K562 (cell line): ENCODE results near the gene RETN. TPM values are rescaled to one million over a fixed set of nuclear protein-coding genes. Genes with fewer than 3 reads are reported as not detected.

ENCODE experiments used
- ATF7 ChIP-seq: fragments of 450-650 bp; IDR thresholded peaks from 2 replicates; pipeline ENCODE4 v1.7.1; 2014; ENCODE audit warnings: mild to moderate bottlenecking, moderate library complexity
- E2F6 ChIP-seq, 2 experiments: IDR thresholded peaks; 2 replicates each; pipeline ENCODE4 v1.6.1; 2011; ENCODE audit warnings: borderline replicate concordance in 1 of 2, control low read depth in 1 of 2, low read depth in 1 of 2, low read length in 1 of 2, mild to moderate bottlenecking in 1 of 2, mixed read lengths in 1 of 2, moderate library complexity in 1 of 2; ENCODE audit not compliant: insufficient read depth in 1 of 2, insufficient read length in 1 of 2, poor library complexity in 1 of 2, severe bottlenecking in 1 of 2; ENCODE audit errors: extremely low read depth in 1 of 2
- E4F1 ChIP-seq: fragments of 250-450 bp; sonication (Bioruptor Pico); IDR thresholded peaks from 2 replicates; pipeline ENCODE4 v1.5.0; 2021; ENCODE audit warnings: mild to moderate bottlenecking, borderline replicate concordance
- ESRRA ChIP-seq: fragments of 450-650 bp; IDR thresholded peaks from 2 replicates; pipeline ENCODE4 v1.6.1; 2014; ENCODE audit warnings: low read depth, mild to moderate bottlenecking, moderate library complexity, borderline replicate concordance
- POLR2G ChIP-seq: fragments of 200-400 bp; formaldehyde crosslinking; IDR thresholded peaks from 2 replicates; pipeline ENCODE4 v1.6.1; 2017; ENCODE audit warnings: low read depth, mild to moderate bottlenecking, antibody characterized with exemption, low read length, moderate library complexity
- RBM25 ChIP-seq: fragments of 200-400 bp; formaldehyde crosslinking; IDR thresholded peaks from 2 replicates; pipeline ENCODE4 v1.6.1; 2018; ENCODE audit warnings: low read length, low read depth, moderate library complexity; ENCODE audit not compliant: severe bottlenecking
- RREB1 ChIP-seq: fragments of 250-450 bp; sonication (Bioruptor Pico); IDR thresholded peaks from 2 replicates; pipeline ENCODE4 v1.4.0; 2020
- SAFB ChIP-seq: fragments of 200-400 bp; formaldehyde crosslinking; IDR thresholded peaks from 2 replicates; pipeline ENCODE4 v1.6.1; 2017; ENCODE audit warnings: low read depth, low read length, borderline replicate concordance
- TCF3 ChIP-seq: sonication (generic); formaldehyde crosslinking; IDR thresholded peaks from 2 replicates; pipeline ENCODE4 v1.4.0; 2020; ENCODE audit warnings: mild to moderate bottlenecking, missing genetic modification reagents
- ZBTB33 ChIP-seq: sonication (generic); formaldehyde crosslinking; IDR thresholded peaks from 2 replicates; pipeline ENCODE4 v1.8.1; 2023; ENCODE audit warnings: mild to moderate bottlenecking, missing genetic modification reagents
- ZFP1 ChIP-seq: fragments of 450-650 bp; formaldehyde crosslinking; IDR thresholded peaks from 2 replicates; pipeline ENCODE4 v1.4.0; 2020; ENCODE audit warnings: mild to moderate bottlenecking, mixed read lengths
- ZNF830 ChIP-seq: fragments of 250-450 bp; sonication (Bioruptor Pico); IDR thresholded peaks from 2 replicates; pipeline ENCODE4 v1.5.0; 2021; ENCODE audit warnings: mild to moderate bottlenecking
- polyA plus RNA-seq, 8 experiments: library from polyadenylated mRNA; depleted of rRNA in 4 of 8; stranded (reverse) in 5 of 8; unstranded in 3 of 8; fragments of >200 nt; fragmentation: Nextera tagmentation in 2 of 8; fragmentation: Illumina TruSeq in 1 of 8; extraction: Ambion mirVana in 2 of 8; extraction: Trizol in 1 of 8; gene quantifications; 2 replicates each; pipeline versions ENCODE4 v1.2.1 to v1.2.3, GENCODE V29; 2011 to 2014; ENCODE audit warnings: inconsistent platforms in 1 of 8, missing spikeins in 1 of 8
- total RNA-seq, 7 experiments: library from RNA; depleted of rRNA in 6 of 7; stranded (reverse); fragments of >200 nt in 6 of 7; fragmentation: Illumina TruSeq in 2 of 7; extraction: Trizol in 2 of 7; gene quantifications; 2 replicates each; pipeline versions ENCODE4 v1.2.1 to v1.2.3, GENCODE V29; 2011 to 2021; ENCODE audit warnings: low replicate concordance in 1 of 7

Gene RETN
- total and polyA plus RNA-seq, 9 of the 15 experiments (the other 6 are each of a cell fraction or from before 2014, with no cell fraction given) = not detected

GRCh38 chr19:7680606-7681339 is 11.9 kb downstream of the RETN start, which contains the start of gene TRAPPC5 (continued):
- peak; percentile 76 for TF ChIP-seq ZBTB33 (CRISPR knock-in tag)
- TF ChIP-seq ESRRA = peak; percentile 67
- peak; percentile 66 for TF ChIP-seq ATF7
- TF ChIP-seq RREB1 (CRISPR knock-in tag) = 0 out of 2 replicates have a peak, but pooled peaks have one; percentile 47
- no peak; the same call in 1 of the 2 replicates for TF ChIP-seq TCF3 (CRISPR knock-in tag)
- TF ChIP-seq POLR2G = peak; percentile 72
- TF ChIP-seq ZNF830 = no peak
- peak; percentile 97 for TF ChIP-seq SAFB
- TF ChIP-seq ZFP1 (CRISPR knock-in tag) = no peak
- TF ChIP-seq E2F6 (IDR thresholded peaks at IDR 0.05; ENCODE audit: borderline replicate concordance in 1 of 2, extremely low read depth in 1 of 2, insufficient read depth in 1 of 2, insufficient read length in 1 of 2, low read depth in 1 of 2, low read length in 1 of 2, poor library complexity in 1 of 2, severe bottlenecking in 1 of 2) = peak in 1 of 2 experiments; percentile 32
- peak; percentile 60 for TF ChIP-seq RBM25
- peak; percentile 97 for TF ChIP-seq E4F1 (CRISPR knock-in tag)
